GM23338 (cell line): ENCODE results near the gene DRD4. TPM values are rescaled to one million over a fixed set of nuclear protein-coding genes. Genes with fewer than 3 reads are reported as not detected.

Experiments used
- EZH2 ChIP-seq: fragments of 200-600 bp; sonication (generic); IDR thresholded peaks from one replicate; pipeline ENCODE4 v1.8.0; 2017; ENCODE audit warnings: antibody characterized with exemption, mild to moderate bottlenecking, low read depth; ENCODE audit not compliant: unreplicated experiment
- EZH2phosphoT487 ChIP-seq: fragments of 200-600 bp; sonication (generic); IDR thresholded peaks from one replicate; pipeline ENCODE4 v1.8.1; 2018; ENCODE audit warnings: antibody characterized with exemption; ENCODE audit not compliant: unreplicated experiment
- NANOG ChIP-seq: IDR thresholded peaks from 2 replicates; pipeline ENCODE4 v1.6.1; 2016; ENCODE audit warnings: antibody characterized with exemption, borderline replicate concordance
- POLR2AphosphoS5 ChIP-seq: IDR thresholded peaks from 2 replicates; pipeline ENCODE4 v1.6.1; 2016; ENCODE audit warnings: antibody characterized with exemption, low read depth
- REST ChIP-seq: IDR thresholded peaks from one replicate; pipeline ENCODE4 v1.6.1; 2018; ENCODE audit warnings: antibody characterized with exemption; ENCODE audit not compliant: unreplicated experiment
- STAT1 ChIP-seq: IDR thresholded peaks from one replicate; pipeline ENCODE4 v1.6.1; 2016; ENCODE audit warnings: antibody characterized with exemption; ENCODE audit not compliant: unreplicated experiment
- polyA plus RNA-seq: library from polyadenylated mRNA; unstranded; fragments of >200 nt; fragmentation: Nextera tagmentation; extraction: Ambion mirVana; gene quantifications from 2 replicates; pipeline ENCODE4 v1.2.1, GENCODE V29; 2016
- total RNA-seq: library from RNA; depleted of rRNA; stranded (reverse); fragments of >200 nt; shearing (Covaris generic); gene quantifications from 2 replicates; pipeline ENCODE4 v1.2.3, GENCODE V29; 2014
- TF ChIP-seq, protein P1 (sequence below): fragments of 250-450 bp; sonication (Bioruptor Pico); IDR thresholded peaks from 2 replicates; pipeline ENCODE4 v1.5.0; 2020; ENCODE audit warnings: mild to moderate bottlenecking, moderate library complexity

Gene DRD4
- total and polyA plus RNA-seq, 2 experiments from 2014 or later, result 1.0 to 1.8 TPM

- TF ChIP-seq, protein P1, sequence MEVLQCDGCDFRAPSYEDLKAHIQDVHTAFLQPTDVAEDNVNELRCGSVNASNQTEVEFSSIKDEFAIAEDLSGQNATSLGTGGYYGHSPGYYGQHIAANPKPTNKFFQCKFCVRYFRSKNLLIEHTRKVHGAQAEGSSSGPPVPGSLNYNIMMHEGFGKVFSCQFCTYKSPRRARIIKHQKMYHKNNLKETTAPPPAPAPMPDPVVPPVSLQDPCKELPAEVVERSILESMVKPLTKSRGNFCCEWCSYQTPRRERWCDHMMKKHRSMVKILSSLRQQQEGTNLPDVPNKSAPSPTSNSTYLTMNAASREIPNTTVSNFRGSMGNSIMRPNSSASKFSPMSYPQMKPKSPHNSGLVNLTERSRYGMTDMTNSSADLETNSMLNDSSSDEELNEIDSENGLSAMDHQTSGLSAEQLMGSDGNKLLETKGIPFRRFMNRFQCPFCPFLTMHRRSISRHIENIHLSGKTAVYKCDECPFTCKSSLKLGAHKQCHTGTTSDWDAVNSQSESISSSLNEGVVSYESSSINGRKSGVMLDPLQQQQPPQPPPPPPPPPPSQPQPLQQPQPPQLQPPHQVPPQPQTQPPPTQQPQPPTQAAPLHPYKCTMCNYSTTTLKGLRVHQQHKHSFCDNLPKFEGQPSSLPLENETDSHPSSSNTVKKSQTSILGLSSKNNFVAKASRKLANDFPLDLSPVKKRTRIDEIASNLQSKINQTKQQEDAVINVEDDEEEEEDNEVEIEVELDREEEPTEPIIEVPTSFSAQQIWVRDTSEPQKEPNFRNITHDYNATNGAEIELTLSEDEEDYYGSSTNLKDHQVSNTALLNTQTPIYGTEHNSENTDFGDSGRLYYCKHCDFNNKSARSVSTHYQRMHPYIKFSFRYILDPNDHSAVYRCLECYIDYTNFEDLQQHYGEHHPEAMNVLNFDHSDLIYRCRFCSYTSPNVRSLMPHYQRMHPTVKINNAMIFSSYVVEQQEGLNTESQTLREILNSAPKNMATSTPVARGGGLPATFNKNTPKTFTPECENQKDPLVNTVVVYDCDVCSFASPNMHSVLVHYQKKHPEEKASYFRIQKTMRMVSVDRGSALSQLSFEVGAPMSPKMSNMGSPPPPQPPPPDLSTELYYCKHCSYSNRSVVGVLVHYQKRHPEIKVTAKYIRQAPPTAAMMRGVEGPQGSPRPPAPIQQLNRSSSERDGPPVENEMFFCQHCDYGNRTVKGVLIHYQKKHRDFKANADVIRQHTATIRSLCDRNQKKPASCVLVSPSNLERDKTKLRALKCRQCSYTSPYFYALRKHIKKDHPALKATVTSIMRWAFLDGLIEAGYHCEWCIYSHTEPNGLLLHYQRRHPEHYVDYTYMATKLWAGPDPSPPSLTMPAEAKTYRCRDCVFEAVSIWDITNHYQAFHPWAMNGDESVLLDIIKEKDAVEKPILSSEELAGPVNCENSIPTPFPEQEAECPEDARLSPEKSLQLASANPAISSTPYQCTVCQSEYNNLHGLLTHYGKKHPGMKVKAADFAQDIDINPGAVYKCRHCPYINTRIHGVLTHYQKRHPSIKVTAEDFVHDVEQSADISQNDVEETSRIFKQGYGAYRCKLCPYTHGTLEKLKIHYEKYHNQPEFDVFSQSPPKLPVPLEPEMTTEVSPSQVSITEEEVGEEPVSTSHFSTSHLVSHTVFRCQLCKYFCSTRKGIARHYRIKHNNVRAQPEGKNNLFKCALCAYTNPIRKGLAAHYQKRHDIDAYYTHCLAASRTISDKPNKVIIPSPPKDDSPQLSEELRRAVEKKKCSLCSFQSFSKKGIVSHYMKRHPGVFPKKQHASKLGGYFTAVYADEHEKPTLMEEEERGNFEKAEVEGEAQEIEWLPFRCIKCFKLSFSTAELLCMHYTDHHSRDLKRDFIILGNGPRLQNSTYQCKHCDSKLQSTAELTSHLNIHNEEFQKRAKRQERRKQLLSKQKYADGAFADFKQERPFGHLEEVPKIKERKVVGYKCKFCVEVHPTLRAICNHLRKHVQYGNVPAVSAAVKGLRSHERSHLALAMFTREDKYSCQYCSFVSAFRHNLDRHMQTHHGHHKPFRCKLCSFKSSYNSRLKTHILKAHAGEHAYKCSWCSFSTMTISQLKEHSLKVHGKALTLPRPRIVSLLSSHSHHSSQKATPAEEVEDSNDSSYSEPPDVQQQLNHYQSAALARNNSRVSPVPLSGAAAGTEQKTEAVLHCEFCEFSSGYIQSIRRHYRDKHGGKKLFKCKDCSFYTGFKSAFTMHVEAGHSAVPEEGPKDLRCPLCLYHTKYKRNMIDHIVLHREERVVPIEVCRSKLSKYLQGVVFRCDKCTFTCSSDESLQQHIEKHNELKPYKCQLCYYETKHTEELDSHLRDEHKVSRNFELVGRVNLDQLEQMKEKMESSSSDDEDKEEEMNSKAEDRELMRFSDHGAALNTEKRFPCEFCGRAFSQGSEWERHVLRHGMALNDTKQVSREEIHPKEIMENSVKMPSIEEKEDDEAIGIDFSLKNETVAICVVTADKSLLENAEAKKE (CRISPR knock-in tag), result no peak
- no peak for TF ChIP-seq EZH2
- no peak for TF ChIP-seq REST
- TF ChIP-seq POLR2AphosphoS5, result no peak
- no peak for TF ChIP-seq EZH2phosphoT487
- no peak for TF ChIP-seq STAT1
- TF ChIP-seq NANOG, result no peak
Measured at GRCh38 chr11:656866-657265, 19.8 kb downstream of the DRD4 start (continued).
